Cardiac muscle cell (in vitro differentiated cells and primary cell): ENCODE results near the gene HIPK1. TPM values are rescaled to one million over a fixed set of nuclear protein-coding genes. Genes with fewer than 3 reads are reported as not detected.

Experiments used
- DNase-seq, 2 donors: peaks; one replicate each; pipeline versions ENCODE4 v3.0.0 to v3.0.0-alpha.2; 2010 to 2017; ENCODE audit warnings: low read depth in 1 of 2, low spot score in 1 of 2
- H3K27ac ChIP-seq: fragments of 200-600 bp; sonication (generic); 2 replicates; pipeline ENCODE4 v1.5.1; 2016
- H3K27me3 ChIP-seq: fragments of 200-600 bp; sonication (generic); 2 replicates; pipeline ENCODE4 v1.6.0; 2016; ENCODE audit warnings: control low read depth
- H3K36me3 ChIP-seq: fragments of 200-600 bp; sonication (generic); 2 replicates; pipeline ENCODE4 v1.5.1; 2016; ENCODE audit warnings: control low read depth
- H3K4me1 ChIP-seq: fragments of 200-600 bp; sonication (generic); 2 replicates; pipeline ENCODE4 v1.8.1; 2017; ENCODE audit warnings: low read depth, mild to moderate bottlenecking, mixed run types
- H3K4me3 ChIP-seq: fragments of 200-600 bp; sonication (generic); 2 replicates; pipeline ENCODE4 v1.5.1; 2016; ENCODE audit warnings: mild to moderate bottlenecking
- H3K9me3 ChIP-seq: fragments of 200-600 bp; sonication (generic); 2 replicates; pipeline ENCODE4 v1.5.1; 2017; ENCODE audit warnings: low read depth, mild to moderate bottlenecking, control low read depth
- CTCF ChIP-seq: IDR thresholded peaks from 2 replicates; pipeline ENCODE4 v1.5.1; 2012; ENCODE audit warnings: low read depth, mild to moderate bottlenecking, low read length
- polyA plus RNA-seq: library from polyadenylated mRNA; unstranded; fragments of >200 nt; fragmentation: Nextera tagmentation; extraction: Ambion mirVana; gene quantifications from 2 replicates; pipeline ENCODE4 v1.2.1, GENCODE V29; 2016
- total RNA-seq: library from RNA; depleted of rRNA; stranded (reverse); fragments of >200 nt; gene quantifications from 2 replicates; pipeline ENCODE4 v1.2.3, GENCODE V29; 2016

The HIPK1 gene
- total and polyA plus RNA-seq, 2 experiments from 2014 or later, result 14.1 to 27.7 TPM

- no peak for TF ChIP-seq CTCF
- DNase-seq, result no peak
Observed at GRCh38 chr1:113951719-113952118, 22.6 kb downstream of the HIPK1 start.

GRCh38 chr1:113957984-113958383, 28.9 kb downstream of the HIPK1 start:
- Histone ChIP-seq H3K27ac (no peak overlapping the region), H3K4me1 (no peaks in the 10 kb centered on the region), H3K27me3 (no peaks in the 10 kb centered on the region), H3K4me3 (no peak overlapping the region), H3K9me3 (peaks cover 2% of the 10 kb centered on the region), H3K36me3 (peaks cover 43% of the 10 kb centered on the region)
- no peak for TF ChIP-seq CTCF
- no peak for DNase-seq

More at GRCh38 chr1:113951719-113952118, 22.6 kb downstream of the HIPK1 start:
- H3K4me3 ChIP-seq, result no peak overlapping the region
- H3K27ac ChIP-seq, result no peak overlapping the region
- no peaks in the 10 kb centered on the region for H3K27me3 ChIP-seq
- H3K4me1 ChIP-seq, result peaks cover 14% of the 10 kb centered on the region
- no peaks in the 10 kb centered on the region for H3K9me3 ChIP-seq
- peaks cover 13% of the 10 kb centered on the region for H3K36me3 ChIP-seq

GRCh38 chr1:113958691-113959090, 29.6 kb downstream of the HIPK1 start:
- Histone ChIP-seq H3K36me3 (peaks cover 50% of the 10 kb centered on the region), H3K27ac (no peak overlapping the region), H3K4me3 (no peak overlapping the region), H3K4me1 (no peaks in the 10 kb centered on the region), H3K27me3 (no peaks in the 10 kb centered on the region), H3K9me3 (peaks cover 2% of the 10 kb centered on the region)
- DNase-seq, result peak in 1 of 2 donors; percentile 58
- no peak for TF ChIP-seq CTCF

- no peaks in the 10 kb centered on the region for H3K27me3 ChIP-seq
- H3K36me3 ChIP-seq, result peaks cover 51% of the 10 kb centered on the region
- peaks cover under 1% of the 10 kb centered on the region for H3K9me3 ChIP-seq
- no peak for TF ChIP-seq CTCF
- DNase-seq, result peak in 1 of 2 donors; percentile 28
- H3K4me3 ChIP-seq, result no peak overlapping the region
- H3K4me1 ChIP-seq, result no peaks in the 10 kb centered on the region
- H3K27ac ChIP-seq, result no peak overlapping the region
Observed at GRCh38 chr1:113963281-113963906, 34.3 kb downstream of the HIPK1 start.

GRCh38 chr1:113965703-113966412, 36.7 kb downstream of the HIPK1 start:
- Histone ChIP-seq H3K9me3 (no peaks in the 10 kb centered on the region), H3K27me3 (no peaks in the 10 kb centered on the region), H3K4me3 (no peak overlapping the region), H3K27ac (no peak overlapping the region), H3K36me3 (peaks cover 69% of the 10 kb centered on the region), H3K4me1 (no peaks in the 10 kb centered on the region)
- TF ChIP-seq CTCF, result no peak
- no peak for DNase-seq
